Spleen (tissue), 11 donors: ENCODE data around the gene OTOP1. TPM values are rescaled to one million over a fixed set of nuclear protein-coding genes. Genes with fewer than 3 reads are reported as not detected.
A peak's percentile ranks its signal among the peaks of the same experiment; 100 is the strongest.
"Not testable (repeated sequence)": the region's sequence is repeated elsewhere in the genome, so short reads cannot be mapped to it uniquely, and the experiment has no call there.

Experiments used
- DNase-seq: peaks from one replicate; pipeline ENCODE4 v3.0.0-alpha.2; 2020
- H3K27ac ChIP-seq, 8 donors: fragments of 200-600 bp; sonication (generic) in 7 of 8; 1 replicate in 4 of 8; 2 replicates in 4 of 8; pipeline versions ENCODE4 v1.5.0 to v1.8.0; 2016 to 2021; ENCODE audit warnings: inconsistent platforms in 4 of 8, mild to moderate bottlenecking in 4 of 8, moderate library complexity in 1 of 8
- H3K27me3 ChIP-seq, 7 donors: fragments of 200-600 bp; sonication (generic) in 6 of 7; replicated peaks in 1 of 7; 1 replicate in 4 of 7; 2 replicates in 3 of 7; pipeline versions ENCODE4 v1.5.0 to v1.8.0; 2016 to 2021; ENCODE audit warnings: inconsistent platforms in 3 of 7, mild to moderate bottlenecking in 1 of 7
- H3K36me3 ChIP-seq, 6 donors: fragments of 200-600 bp; sonication (generic) in 5 of 6; 1 replicate in 4 of 6; 2 replicates in 2 of 6; pipeline versions ENCODE4 v1.5.0 to v1.8.0; 2016 to 2021; ENCODE audit warnings: inconsistent platforms in 2 of 6
- H3K4me1 ChIP-seq, 6 donors: fragments of 200-600 bp; sonication (generic) in 5 of 6; 1 replicate in 3 of 6; 2 replicates in 3 of 6; pipeline versions ENCODE4 v1.5.0 to v1.8.0; 2016 to 2021; ENCODE audit warnings: inconsistent platforms in 3 of 6
- H3K4me3 ChIP-seq, 8 donors: fragments of 200-600 bp; sonication (generic) in 7 of 8; 1 replicate in 4 of 8; 2 replicates in 4 of 8; pipeline versions ENCODE4 v1.5.0 to v1.8.0; 2016 to 2021; ENCODE audit warnings: inconsistent platforms in 4 of 8, mild to moderate bottlenecking in 4 of 8, moderate library complexity in 2 of 8
- H3K9me3 ChIP-seq, 8 donors: fragments of 200-600 bp; sonication (generic) in 7 of 8; 1 replicate in 4 of 8; 2 replicates in 4 of 8; pipeline versions ENCODE4 v1.5.0 to v1.8.0; 2016 to 2021; ENCODE audit warnings: inconsistent platforms in 4 of 8
- POLR2A ChIP-seq, 3 donors: fragments of 450-650 bp; IDR thresholded peaks; one replicate each; pipeline ENCODE4 v1.5.1; 2017; ENCODE audit warnings: antibody characterized with exemption in 3 of 3, mild to moderate bottlenecking in 1 of 3
- POLR2AphosphoS5 ChIP-seq, 3 donors: sonication (generic); formaldehyde crosslinking; IDR thresholded peaks; one replicate each; pipeline ENCODE4 v1.5.1; 2017; ENCODE audit warnings: antibody characterized with exemption in 3 of 3
- WGBS, 5 donors: extraction: QIAGEN DNeasy Blood & Tissue Kit in 3 of 5; methylation state at CpG; one replicate each; pipeline versions ENCODE4 v1.1.5 to v1.1.7; 2013 to 2018; 5-methylcytosine and 5-hydroxymethylcytosine counted together
- intact Hi-C: fragments of 100-400 bp; cut with DNase I; formaldehyde crosslinking; loops from one replicate; pipeline ENCODE4 v1.15.0; 2023; ENCODE audit warnings: low total_unique reads
- polyA plus RNA-seq, 3 donors: library from polyadenylated mRNA; stranded (reverse); fragments of 200-250 nt; gene quantifications; one replicate each; pipeline ENCODE4 v1.2.1, GENCODE V29; 2013
- total RNA-seq, 7 donors: library from RNA; depleted of rRNA in 3 of 7; stranded (reverse); fragments of >200 nt in 3 of 7; fragmentation: NEBNext Ultra II Directional in 4 of 7; extraction: Animal tissue kit (Norgen Biotek cat#: 25700) in 4 of 7; gene quantifications; one replicate each; pipeline versions ENCODE4 v1.1.0 to v1.2.1, GENCODE V29; 2016 to 2021
- TF ChIP-seq, protein P1 (sequence below), 11 experiments: fragments of 200-600 bp in 7 of 11; fragments of 450-650 bp in 4 of 11; sonication (generic) in 4 of 11; IDR thresholded peaks in 8 of 11; conservative IDR thresholded peaks in 3 of 11; 1 replicate in 7 of 11; 2 replicates in 4 of 11; pipeline versions ENCODE4 v1.4.0 to v1.8.0; 2016 to 2021; ENCODE audit warnings: antibody characterized with exemption in 11 of 11, inconsistent platforms in 4 of 11, mild to moderate bottlenecking in 1 of 11
- donor health status: healthy with polysubstance abuse.
- donor health status: DM: no; HTN: no; CAD: no; lungs with moderate emphysema.
- donor health status: DM: no; HTN: no; CAD: no.
- donor health status: Bipolar disorder and iron deficiency.
- donor health status: healthy.
- donor health status: DM: no; HTN: no; CAD: no.
- donor health status: DM: yes; HTN: yes; CAD: no.

OTOP1 gene
- total and polyA plus RNA-seq, 10 donors: not detected

DNA sequence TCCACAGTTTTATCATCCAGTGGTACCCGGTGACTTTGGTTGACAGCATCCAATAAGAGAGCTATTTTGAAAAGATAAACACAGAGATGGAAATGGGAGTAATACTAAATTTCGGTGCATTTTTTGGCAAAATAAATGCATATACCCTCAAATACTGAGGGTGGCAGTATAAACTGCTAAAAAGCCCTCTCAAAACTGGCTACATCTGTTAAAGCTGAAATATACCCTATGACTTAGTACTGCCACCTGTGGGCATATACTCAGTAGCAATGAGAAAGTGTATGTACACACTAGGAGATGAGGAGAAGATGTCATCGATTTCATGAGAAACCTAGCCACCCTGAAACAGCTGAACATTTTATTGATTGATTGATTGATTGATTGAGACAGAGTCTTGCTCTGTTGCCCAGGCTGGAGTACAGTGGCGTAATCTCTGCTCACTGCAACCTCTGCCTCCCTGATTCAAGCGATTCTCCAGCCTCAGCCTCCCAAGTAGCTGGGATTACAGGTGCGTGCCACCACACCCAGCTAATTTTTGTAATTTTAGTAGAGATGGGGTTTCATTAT, 33.5 kb upstream of the OTOP1 start:
- 66 to 81% (median 73%) methylated on average over 6 of the region's 6 CpGs for WGBS, 5 donors
- Histone ChIP-seq H3K4me3 (no peak overlapping the region), H3K36me3 (no peaks in the 10 kb centered on the region), H3K27ac (no peak overlapping the region), H3K4me1 (no peaks in the 10 kb centered on the region), H3K9me3 (no peaks in the 10 kb centered on the region), H3K27me3 (no peaks in the 10 kb centered on the region)
- TF ChIP-seq, protein P1, sequence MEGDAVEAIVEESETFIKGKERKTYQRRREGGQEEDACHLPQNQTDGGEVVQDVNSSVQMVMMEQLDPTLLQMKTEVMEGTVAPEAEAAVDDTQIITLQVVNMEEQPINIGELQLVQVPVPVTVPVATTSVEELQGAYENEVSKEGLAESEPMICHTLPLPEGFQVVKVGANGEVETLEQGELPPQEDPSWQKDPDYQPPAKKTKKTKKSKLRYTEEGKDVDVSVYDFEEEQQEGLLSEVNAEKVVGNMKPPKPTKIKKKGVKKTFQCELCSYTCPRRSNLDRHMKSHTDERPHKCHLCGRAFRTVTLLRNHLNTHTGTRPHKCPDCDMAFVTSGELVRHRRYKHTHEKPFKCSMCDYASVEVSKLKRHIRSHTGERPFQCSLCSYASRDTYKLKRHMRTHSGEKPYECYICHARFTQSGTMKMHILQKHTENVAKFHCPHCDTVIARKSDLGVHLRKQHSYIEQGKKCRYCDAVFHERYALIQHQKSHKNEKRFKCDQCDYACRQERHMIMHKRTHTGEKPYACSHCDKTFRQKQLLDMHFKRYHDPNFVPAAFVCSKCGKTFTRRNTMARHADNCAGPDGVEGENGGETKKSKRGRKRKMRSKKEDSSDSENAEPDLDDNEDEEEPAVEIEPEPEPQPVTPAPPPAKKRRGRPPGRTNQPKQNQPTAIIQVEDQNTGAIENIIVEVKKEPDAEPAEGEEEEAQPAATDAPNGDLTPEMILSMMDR (IDR thresholded peaks at IDR 0.05 in 8 of 11, conservative IDR thresholded peaks at IDR 0.05 in 3 of 11): peak in 10 of 11 experiments; percentile 24 to 73 (median 64)
- TF ChIP-seq POLR2A (IDR thresholded peaks at IDR 0.05): no peak
- DNase-seq: no peak
- intact Hi-C loops: no loop called here

DNA sequence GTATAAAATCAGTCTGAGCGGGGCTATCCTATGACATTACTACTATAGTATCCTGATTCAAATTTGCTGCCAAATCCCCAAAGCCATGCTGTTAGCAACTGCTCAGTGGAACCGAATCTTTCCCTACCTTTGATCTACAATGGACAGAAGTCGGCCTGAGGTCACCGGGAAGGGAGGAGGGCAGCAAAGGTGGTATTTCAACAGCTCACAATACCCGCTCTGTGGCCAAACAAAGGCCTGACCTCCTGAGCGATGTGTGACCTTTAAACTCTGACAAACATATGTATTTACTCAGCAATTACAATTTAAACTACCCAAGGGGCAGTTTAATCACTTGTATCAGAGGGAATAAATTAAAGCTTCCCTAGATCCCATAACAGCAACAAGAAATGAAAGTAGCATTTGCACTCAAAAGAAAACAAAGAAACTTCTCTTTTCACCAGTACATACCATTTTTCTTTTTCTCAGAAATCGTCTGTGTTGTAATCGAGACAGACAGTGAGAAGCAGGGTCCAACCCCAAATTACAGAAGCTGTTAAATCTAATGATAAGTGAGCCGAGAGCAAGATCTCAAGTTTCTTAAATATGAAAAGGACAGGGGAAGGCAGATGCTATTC, 32.9 kb upstream of the OTOP1 start:
- TF ChIP-seq, protein P1 (IDR thresholded peaks at IDR 0.05 in 8 of 11, conservative IDR thresholded peaks at IDR 0.05 in 3 of 11): no peak
- no peak for TF ChIP-seq POLR2A (IDR thresholded peaks at IDR 0.05)
- no peak for TF ChIP-seq POLR2AphosphoS5 (IDR thresholded peaks at IDR 0.05)
- H3K4me1 ChIP-seq: no peaks in the 10 kb centered on the region
- intact Hi-C loops: loop anchor here (5.0 kb wide), 1 partner anchor 78 kb away; no protein-coding TSS in a partner anchor
- DNase-seq: no peak
- no peaks in the 10 kb centered on the region for H3K36me3 ChIP-seq
- H3K27me3 ChIP-seq: peaks cover 0 to 1% (median 0%) of the 10 kb centered on the region in 7 donors
- no peak overlapping the region for H3K4me3 ChIP-seq
- no peaks in the 10 kb centered on the region for H3K9me3 ChIP-seq
- 61 to 68% (median 64%) methylated on average over 9 of the region's 9 CpGs for WGBS, 5 donors
- H3K27ac ChIP-seq: no peak overlapping the region

DNA sequence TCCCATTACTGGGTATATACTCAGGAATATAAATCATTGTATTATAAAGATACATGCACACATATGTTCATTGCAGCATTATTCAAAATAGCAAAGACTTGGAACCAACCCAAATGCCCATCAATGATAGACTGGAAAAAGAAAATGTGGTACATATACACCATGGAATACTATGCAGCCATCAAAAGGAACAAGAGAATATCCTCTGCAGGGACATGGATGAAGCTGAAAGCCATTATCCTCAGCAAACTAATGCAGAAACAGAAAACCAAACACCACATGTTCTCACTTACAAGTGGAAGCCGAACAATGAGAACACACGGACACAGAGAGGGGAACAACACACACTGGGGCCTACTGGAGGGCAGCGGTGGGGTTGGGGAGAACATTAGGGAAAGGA, 31.0 kb upstream of the OTOP1 start:
- H3K4me3 ChIP-seq, H3K4me1 ChIP-seq, DNase-seq, H3K36me3 ChIP-seq, H3K9me3 ChIP-seq, H3K27ac ChIP-seq: not testable (repeated sequence)
- peaks cover 0 to 13% (median 0%) of the 10 kb centered on the region in 7 donors for H3K27me3 ChIP-seq
- WGBS, 5 donors: 65 to 94% (median 82%) methylated on average over 3 of the region's 3 CpGs
- intact Hi-C loops: loop anchor here (5.0 kb wide), 1 partner anchor 80 kb away; no protein-coding TSS in a partner anchor

DNA sequence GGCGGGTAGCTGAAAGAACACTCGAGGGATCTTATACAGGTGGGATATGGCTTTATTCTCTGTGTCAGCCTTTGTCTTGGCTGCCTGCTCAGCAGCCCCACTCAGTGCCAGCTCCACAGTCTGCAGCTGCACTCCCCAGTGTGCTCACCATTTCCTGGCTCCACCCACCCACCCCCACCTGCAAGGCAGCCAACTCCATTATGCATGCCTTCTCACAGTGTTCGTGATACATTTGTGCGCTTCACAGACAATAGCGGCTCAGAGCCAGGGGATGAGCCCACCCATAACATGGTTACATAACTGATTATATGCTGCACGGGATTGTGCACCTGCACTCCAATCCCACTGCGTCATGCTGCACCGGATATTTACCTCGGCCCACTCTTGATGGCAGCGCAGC, 30.1 kb upstream of the OTOP1 start:
- Histone ChIP-seq H3K27me3 (peaks cover 0 to 13% (median 0%) of the 10 kb centered on the region in 7 donors), H3K4me3 (no peak overlapping the region), H3K36me3 (no peaks in the 10 kb centered on the region), H3K4me1 (peaks cover 0 to 5% (median 1%) of the 10 kb centered on the region in 6 donors), H3K27ac (no peak overlapping the region), H3K9me3 (no peaks in the 10 kb centered on the region)
- no peak for DNase-seq
- intact Hi-C loops: loop anchor here (5.0 kb wide), 1 partner anchor 81 kb away; no protein-coding TSS in a partner anchor
- TF ChIP-seq, protein P1 (IDR thresholded peaks at IDR 0.05 in 8 of 11, conservative IDR thresholded peaks at IDR 0.05 in 3 of 11): no peak
- no peak for TF ChIP-seq POLR2A (IDR thresholded peaks at IDR 0.05)
- no peak for TF ChIP-seq POLR2AphosphoS5 (IDR thresholded peaks at IDR 0.05)
- WGBS, 5 donors: 69 to 75% (median 72%) methylated on average over 9 to 10 of the region's 10 CpGs
